ENCODE results near the gene SLC16A13.

The SLC16A13 gene

GRCh38 chr17:7077911-7078546, 42.2 kb downstream of the SLC16A13 start:
- TF ChIP-seq, protein P1, sequence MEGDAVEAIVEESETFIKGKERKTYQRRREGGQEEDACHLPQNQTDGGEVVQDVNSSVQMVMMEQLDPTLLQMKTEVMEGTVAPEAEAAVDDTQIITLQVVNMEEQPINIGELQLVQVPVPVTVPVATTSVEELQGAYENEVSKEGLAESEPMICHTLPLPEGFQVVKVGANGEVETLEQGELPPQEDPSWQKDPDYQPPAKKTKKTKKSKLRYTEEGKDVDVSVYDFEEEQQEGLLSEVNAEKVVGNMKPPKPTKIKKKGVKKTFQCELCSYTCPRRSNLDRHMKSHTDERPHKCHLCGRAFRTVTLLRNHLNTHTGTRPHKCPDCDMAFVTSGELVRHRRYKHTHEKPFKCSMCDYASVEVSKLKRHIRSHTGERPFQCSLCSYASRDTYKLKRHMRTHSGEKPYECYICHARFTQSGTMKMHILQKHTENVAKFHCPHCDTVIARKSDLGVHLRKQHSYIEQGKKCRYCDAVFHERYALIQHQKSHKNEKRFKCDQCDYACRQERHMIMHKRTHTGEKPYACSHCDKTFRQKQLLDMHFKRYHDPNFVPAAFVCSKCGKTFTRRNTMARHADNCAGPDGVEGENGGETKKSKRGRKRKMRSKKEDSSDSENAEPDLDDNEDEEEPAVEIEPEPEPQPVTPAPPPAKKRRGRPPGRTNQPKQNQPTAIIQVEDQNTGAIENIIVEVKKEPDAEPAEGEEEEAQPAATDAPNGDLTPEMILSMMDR (IDR thresholded peaks at IDR 0.05; ENCODE audit: extremely low read depth, missing control alignments), result no peak
- no peak for DNase-seq (ENCODE audit: low spot score)

- no peak for DNase-seq (ENCODE audit: low spot score)
- TF ChIP-seq, protein P1 (IDR thresholded peaks at IDR 0.05; ENCODE audit: extremely low read depth, missing control alignments), result no peak
These were observed 42.9 kb downstream of the SLC16A13 start for GRCh38 chr17:7078711-7079110.

DNA sequence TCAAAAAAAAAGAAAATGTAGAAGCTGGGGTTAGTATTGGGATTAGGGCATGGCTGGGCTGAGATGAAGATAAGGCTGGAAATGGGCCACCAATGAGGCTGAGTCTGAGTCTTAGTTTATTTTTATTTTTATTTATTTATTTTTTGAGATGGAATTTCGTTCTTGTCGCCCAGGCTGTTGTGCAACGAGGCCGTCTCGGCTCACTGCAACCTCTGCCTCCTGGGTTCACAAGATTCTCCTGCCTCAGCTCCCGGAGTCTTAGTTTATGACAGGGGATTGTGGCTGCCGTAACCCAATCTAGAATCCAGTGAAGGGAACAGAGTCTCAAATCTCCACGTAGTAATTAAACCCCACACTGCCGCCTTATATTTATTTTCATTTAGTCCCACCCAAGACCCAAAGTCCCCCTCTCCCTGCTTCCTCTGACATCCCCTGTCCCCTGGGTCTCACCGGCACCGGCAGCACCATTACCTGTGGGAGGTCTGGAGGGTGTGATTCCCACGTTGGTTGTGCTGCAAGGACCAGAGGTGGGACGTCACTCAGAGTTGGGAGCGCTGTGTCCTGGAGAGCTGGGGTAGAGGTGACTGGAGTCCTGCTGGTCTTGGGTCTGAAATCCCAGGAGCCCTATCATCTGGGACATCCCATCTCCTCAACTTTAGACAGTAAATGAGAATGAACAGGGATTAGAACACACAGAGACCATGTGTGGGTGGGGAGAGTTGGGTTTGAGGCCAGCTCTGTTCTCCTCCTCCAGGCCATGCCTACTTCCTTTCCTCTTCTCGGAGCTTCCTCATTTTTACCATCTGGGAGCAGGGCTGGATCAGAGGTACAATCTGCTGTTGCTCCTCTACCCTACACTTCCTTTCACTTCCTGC, 44.0 kb downstream of the SLC16A13 start, which contains the start of gene CLEC10A:
TSS of gene CLEC10A (minus strand) at position 671 of the 875 bp plus-strand sequence. CDS start 1,439 bp downstream, outside the sequence.
- TF ChIP-seq, protein P1 (IDR thresholded peaks at IDR 0.05; ENCODE audit: extremely low read depth, missing control alignments), result no peak
- no peak for DNase-seq (ENCODE audit: low spot score)

DNA sequence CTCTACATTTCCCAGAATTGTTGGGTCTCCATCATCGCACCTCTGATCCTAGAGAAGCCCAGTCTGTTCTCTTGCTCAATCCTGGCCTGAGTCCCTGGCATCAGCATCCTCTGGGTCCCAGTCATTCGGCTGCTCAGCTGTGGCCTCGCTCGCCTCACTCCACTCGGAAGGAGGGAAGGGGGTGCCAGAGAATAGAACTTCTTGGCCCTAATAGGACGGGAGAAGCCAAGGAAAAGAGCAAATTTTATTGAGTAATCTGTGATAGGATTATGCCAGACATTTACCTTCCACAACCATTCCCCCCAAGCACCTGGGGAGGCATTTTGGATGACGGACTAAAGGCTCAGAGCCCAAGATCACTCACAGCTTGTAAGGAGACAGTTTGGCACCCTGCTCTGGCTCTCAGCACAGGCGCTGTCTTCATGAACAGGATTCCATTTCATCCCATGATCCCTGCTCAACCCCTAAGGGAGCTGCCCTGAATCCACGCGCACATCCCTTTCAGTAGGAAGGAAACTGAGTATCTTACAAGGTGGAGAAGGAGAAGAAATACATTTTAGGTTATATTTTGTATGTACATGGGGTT, 44.7 kb downstream of the SLC16A13 start:
- TF ChIP-seq, protein P1 (IDR thresholded peaks at IDR 0.05; ENCODE audit: extremely low read depth, missing control alignments), result no peak
- DNase-seq (ENCODE audit: low spot score), result no peak

DNA sequence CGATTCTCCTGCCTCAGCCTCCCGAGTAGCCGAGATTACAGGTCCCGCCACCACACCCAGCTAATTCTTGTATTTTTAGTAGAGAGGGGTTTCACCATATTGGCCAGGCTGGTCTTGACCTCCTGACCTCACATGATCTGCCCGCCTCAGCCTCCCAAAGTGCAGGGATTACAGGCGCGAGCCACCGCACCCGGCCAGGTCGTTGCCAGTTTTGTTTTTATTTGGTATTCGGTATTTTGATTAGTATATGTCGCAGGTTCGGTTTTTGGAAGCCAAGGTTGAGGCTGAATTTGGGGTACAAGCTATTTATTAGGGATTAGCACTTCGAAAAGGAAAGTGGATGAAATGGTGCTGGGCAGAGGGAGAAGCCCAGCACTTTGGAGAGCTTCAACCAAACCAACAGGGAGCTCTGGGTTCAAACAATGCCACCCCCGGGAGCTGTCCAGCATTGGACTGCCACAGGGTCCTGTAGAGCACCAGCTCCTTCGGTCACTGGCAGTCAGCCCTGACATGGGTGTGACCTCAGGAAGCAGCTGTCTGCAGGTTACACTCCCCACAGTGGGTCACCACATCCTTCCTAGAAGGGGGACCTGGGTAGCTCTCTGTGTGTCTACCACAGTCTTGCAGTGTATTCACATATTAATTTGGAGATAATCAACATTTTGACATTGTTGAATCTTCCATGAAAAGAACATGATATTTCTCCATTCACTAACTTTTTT, 45.7 kb downstream of the SLC16A13 start:
- TF ChIP-seq, protein P1 (IDR thresholded peaks at IDR 0.05; ENCODE audit: extremely low read depth, missing control alignments), result no peak
- DNase-seq (ENCODE audit: low spot score), result peak; percentile 20

GRCh38 chr17:7083592-7083991, 47.8 kb downstream of the SLC16A13 start:
- no peak for DNase-seq (ENCODE audit: low spot score)

More at GRCh38 chr17:7083592-7083991, 47.8 kb downstream of the SLC16A13 start:
- TF ChIP-seq, protein P1 (IDR thresholded peaks at IDR 0.05; ENCODE audit: extremely low read depth, missing control alignments), result no peak

All from GM20000 (cell line).